ENCODE data around the gene OR51B2.

DNA sequence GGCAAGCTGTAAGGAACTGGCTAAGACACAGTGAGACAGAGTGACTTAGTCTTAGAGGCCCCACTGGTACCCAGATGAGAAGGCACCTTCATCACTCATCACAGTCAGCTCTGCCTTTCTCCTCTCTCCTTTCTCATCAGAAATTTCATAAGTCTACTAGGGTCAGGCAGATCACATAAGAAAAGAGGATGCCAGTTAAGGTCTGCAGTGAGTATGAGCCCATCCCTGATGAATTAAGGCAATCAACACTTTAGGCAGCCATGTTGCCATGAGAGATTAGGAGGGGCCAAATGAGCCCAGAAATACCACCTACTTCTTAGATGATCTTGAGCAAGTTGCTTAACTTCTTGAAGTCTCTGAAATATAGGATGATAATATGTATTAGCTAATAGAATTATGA, 42.5 kb downstream of the OR51B2 start:
- TF ChIP-seq, protein P1, sequence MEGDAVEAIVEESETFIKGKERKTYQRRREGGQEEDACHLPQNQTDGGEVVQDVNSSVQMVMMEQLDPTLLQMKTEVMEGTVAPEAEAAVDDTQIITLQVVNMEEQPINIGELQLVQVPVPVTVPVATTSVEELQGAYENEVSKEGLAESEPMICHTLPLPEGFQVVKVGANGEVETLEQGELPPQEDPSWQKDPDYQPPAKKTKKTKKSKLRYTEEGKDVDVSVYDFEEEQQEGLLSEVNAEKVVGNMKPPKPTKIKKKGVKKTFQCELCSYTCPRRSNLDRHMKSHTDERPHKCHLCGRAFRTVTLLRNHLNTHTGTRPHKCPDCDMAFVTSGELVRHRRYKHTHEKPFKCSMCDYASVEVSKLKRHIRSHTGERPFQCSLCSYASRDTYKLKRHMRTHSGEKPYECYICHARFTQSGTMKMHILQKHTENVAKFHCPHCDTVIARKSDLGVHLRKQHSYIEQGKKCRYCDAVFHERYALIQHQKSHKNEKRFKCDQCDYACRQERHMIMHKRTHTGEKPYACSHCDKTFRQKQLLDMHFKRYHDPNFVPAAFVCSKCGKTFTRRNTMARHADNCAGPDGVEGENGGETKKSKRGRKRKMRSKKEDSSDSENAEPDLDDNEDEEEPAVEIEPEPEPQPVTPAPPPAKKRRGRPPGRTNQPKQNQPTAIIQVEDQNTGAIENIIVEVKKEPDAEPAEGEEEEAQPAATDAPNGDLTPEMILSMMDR (IDR thresholded peaks at IDR 0.05; ENCODE audit: low read length): no peak
- no peak for TF ChIP-seq EZH2 (optimal IDR thresholded peaks at IDR 0.05; ENCODE audit: low read depth, low read length)

Measured in MM.1S (cell line).